ENCODE measurements around the gene OR10A6. TPM values are rescaled to one million over a fixed set of nuclear protein-coding genes. Genes with fewer than 3 reads are reported as not detected.
A peak's percentile ranks its signal among the peaks of the same experiment; 100 is the strongest.

OR10A6 gene
- total RNA-seq, 8 experiments from 2014 or later, result 0.04 to 1.2 (median 0.46) TPM; not detected in 3

GRCh38 chr11:7892059-7892699 is 38.9 kb downstream of the OR10A6 start:
- no peak overlapping the region for H3K27ac ChIP-seq
- peak in 2 of 8 experiments; percentile 6 to 39 for ATAC-seq (replicated peaks in 6 of 8)
- WGBS, 10 experiments, result 0 to 91% (median 45%) methylated on average over 2 to 6 of the region's 6 CpGs; no CpG with 5 or more reads in 1 of the 10 experiments
- no peak overlapping the region for H3K4me3 ChIP-seq
- in situ Hi-C loops (cut with MboI; ENCODE audit: low pct_unique_long_range_greater_than_20kb in 2 of 9, low sequenced_read_pairs in 9 of 9, unreplicated experiment in 9 of 9), result loop anchor here in 2 of 9 experiments (5.0 to 25.0 kb wide), 3 partner anchors 83 to 195 kb away; partner anchors contain the start of genes EIF3F (in 1 of the 2) and TUB (in 1 of the 2)
- H3K4me1 ChIP-seq (replicated peaks in 1 of 2), result no peaks in the 10 kb centered on the region

DNA sequence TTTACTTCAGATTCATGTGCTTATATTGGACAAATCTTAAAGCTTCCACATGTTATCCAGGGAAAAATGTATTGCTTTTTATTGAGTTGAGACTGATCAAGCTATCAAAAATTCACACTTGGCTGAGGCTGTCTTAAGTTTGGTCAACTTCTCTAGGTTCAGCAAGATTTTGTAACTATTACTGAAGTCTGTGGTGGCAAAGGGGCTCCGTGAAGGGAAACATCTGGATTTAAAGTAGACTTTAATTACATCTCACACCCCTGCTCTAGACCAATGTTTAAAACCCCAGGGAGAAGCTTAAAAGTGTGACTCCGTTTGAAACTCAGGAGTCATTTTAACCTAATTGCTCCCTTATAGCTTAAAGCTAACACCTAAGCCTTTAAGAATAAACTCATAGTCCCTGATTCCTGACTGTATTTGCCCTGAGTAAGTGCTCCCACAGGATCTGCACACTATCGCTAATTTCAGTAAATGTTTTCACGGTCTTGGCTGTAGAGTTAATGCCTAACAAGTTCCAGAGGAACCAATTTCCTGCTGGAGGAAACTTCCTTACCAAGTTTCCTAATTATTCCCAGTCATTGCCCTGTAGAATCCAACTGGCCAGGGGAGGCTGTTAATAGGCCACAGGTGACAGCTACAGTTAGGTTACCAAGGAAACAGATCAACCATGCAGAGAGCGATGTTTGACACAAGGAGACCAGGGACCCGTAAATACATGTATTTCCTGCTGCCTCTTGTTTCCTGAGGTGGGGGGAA is 40.5 kb downstream of the OR10A6 start:
- ATAC-seq (replicated peaks in 6 of 8), result no peak
- Histone ChIP-seq H3K4me1 (replicated peaks in 1 of 2) (no peaks in the 10 kb centered on the region), H3K27ac (no peak overlapping the region), H3K4me3 (no peak overlapping the region)
- 3 to 75% (median 42%) methylated on average over 2 to 6 of the region's 6 CpGs for WGBS, 10 experiments
- in situ Hi-C loops (cut with MboI; ENCODE audit: low pct_unique_long_range_greater_than_20kb in 2 of 9, low sequenced_read_pairs in 9 of 9, unreplicated experiment in 9 of 9), result loop anchor here in 2 of 9 experiments (5.0 to 25.0 kb wide), 3 partner anchors 84 to 197 kb away; partner anchors contain the start of genes EIF3F (in 1 of the 2) and TUB (in 1 of the 2)

DNA sequence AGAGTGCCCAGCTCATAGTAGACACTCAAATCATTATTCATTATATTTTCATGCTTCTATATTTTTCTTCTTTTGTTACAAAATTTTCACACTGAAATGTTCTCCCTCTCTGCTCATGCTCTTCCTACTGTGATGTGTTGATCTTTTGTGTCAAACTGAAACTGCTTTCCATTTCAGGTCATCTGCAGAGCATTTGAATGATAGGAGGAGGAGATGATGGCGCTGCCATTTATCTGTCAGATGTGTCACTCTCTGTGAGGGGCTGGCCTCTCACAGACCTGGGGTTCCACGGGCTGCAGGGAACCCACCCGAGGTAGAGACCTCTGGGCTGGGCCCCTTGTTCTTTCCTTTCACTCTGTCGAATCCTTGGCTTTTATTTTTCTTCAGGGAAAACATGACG is 41.1 kb downstream of the OR10A6 start:
- no peak overlapping the region for H3K4me3 ChIP-seq
- ATAC-seq (replicated peaks in 6 of 8), result peak in 1 of 8 experiments; percentile 19
- 0 to 100% (median 64%) methylated on average over 1 to 5 of the region's 5 CpGs; no CpG with 5 or more reads in 1 of the 10 experiments for WGBS, 10 experiments

GRCh38 chr11:7882860-7883259 is 48.2 kb downstream of the OR10A6 start:
- no peak overlapping the region for H3K4me3 ChIP-seq
- in situ Hi-C loops (cut with MboI; ENCODE audit: low pct_unique_long_range_greater_than_20kb in 2 of 9, low sequenced_read_pairs in 9 of 9, unreplicated experiment in 9 of 9), result loop anchor here in 1 of 9 experiments (25.0 kb wide), 1 partner anchor 204 kb away; the partner anchor contains the start of gene TUB
- ATAC-seq (replicated peaks in 6 of 8), result no peak
- H3K27ac ChIP-seq, result no peak overlapping the region
- no peaks in the 10 kb centered on the region for H3K4me1 ChIP-seq (replicated peaks in 1 of 2)
- WGBS, 10 experiments, result 14 to 87% (median 67%) methylated on average over 1 to 3 of the region's 3 CpGs

More for the DNA sequence above, 41.1 kb downstream of the OR10A6 start:
- H3K4me1 ChIP-seq (replicated peaks in 1 of 2), result no peaks in the 10 kb centered on the region
- no peak overlapping the region for H3K27ac ChIP-seq
- in situ Hi-C loops (cut with MboI; ENCODE audit: low pct_unique_long_range_greater_than_20kb in 2 of 9, low sequenced_read_pairs in 9 of 9, unreplicated experiment in 9 of 9), result loop anchor here in 2 of 9 experiments (5.0 to 25.0 kb wide), 3 partner anchors 85 to 197 kb away; partner anchors contain the start of genes EIF3F (in 1 of the 2) and TUB (in 1 of the 2)

Other genes with a start within 250 kb of the OR10A6 start
- gene OVCH2, start 224.8 kb downstream of the OR10A6 start, total RNA-seq, result under 1 TPM in 2 of 8 experiments, not detected in 6; 0.56 to 0.58 TPM
- 1 to 10 TPM in 1 of 8 experiments, under 1 TPM in 2, not detected in 5; 0.25 to 1.4 (median 0.70) TPM for gene OR5P2, start 134.3 kb downstream of the OR10A6 start, total RNA-seq
- gene OR5P3, start 100.4 kb downstream of the OR10A6 start, total RNA-seq, result 1 to 10 TPM in 1 of 8 experiments, under 1 TPM in 3, not detected in 4; 0.33 to 2.0 (median 0.67) TPM
- gene OR10A3, start 10.4 kb upstream of the OR10A6 start, total RNA-seq, result under 1 TPM in 4 of 8 experiments, not detected in 4; 0.24 to 0.58 (median 0.35) TPM
- gene NLRP10, start 34.2 kb upstream of the OR10A6 start, total RNA-seq, result 1 to 10 TPM in 1 of 8 experiments, under 1 TPM in 3, not detected in 4; 0.14 to 1.4 (median 0.39) TPM
- 100 to 1,000 TPM; 212 to 457 (median 285) TPM for gene EIF3F, start 56.1 kb upstream of the OR10A6 start, total RNA-seq
- 10 to 100 TPM in 5 of 8 experiments, 1 to 10 TPM in 2, under 1 TPM in 1; 0.76 to 57.2 (median 25.7) TPM for gene TUB, start 149.9 kb upstream of the OR10A6 start, total RNA-seq
- 10 to 100 TPM in 5 of 8 experiments, 1 to 10 TPM in 1, under 1 TPM in 2; 0.10 to 48.0 (median 24.3) TPM for gene RIC3, start 237.8 kb upstream of the OR10A6 start, total RNA-seq